GM21825 (cell line): Measurements from ENCODE around the gene CDK14.

Experiments
- ATAC-seq: cut with Tn5 transposase; IDR thresholded peaks from one replicate; pipeline ENCODE4 v1.9.1; 2021; ENCODE audit warnings: mild to moderate bottlenecking, moderate library complexity; ENCODE audit not compliant: unreplicated experiment

CDK14 gene

GRCh38 chr7:91079487-91079886, 483.4 kb downstream of the CDK14 start:
- ATAC-seq = no peak

- no peak for ATAC-seq
Measured at GRCh38 chr7:91080351-91080750, 484.2 kb downstream of the CDK14 start.

GRCh38 chr7:91082038-91082437, 485.9 kb downstream of the CDK14 start:
- no peak for ATAC-seq

GRCh38 chr7:91082852-91083495, 486.9 kb downstream of the CDK14 start:
- no peak for ATAC-seq

- no peak for ATAC-seq
Measured at GRCh38 chr7:91083855-91084644, 487.9 kb downstream of the CDK14 start.

GRCh38 chr7:91085175-91085574, 489.1 kb downstream of the CDK14 start:
- ATAC-seq = no peak

- no peak for ATAC-seq
Measured at GRCh38 chr7:91086200-91086599, 490.1 kb downstream of the CDK14 start.

- no peak for ATAC-seq
Measured at GRCh38 chr7:91088156-91088555, 492.0 kb downstream of the CDK14 start.

GRCh38 chr7:91088691-91089090, 492.6 kb downstream of the CDK14 start:
- ATAC-seq = no peak

- peak; percentile 56 for ATAC-seq
Measured at GRCh38 chr7:91089382-91089963, 493.4 kb downstream of the CDK14 start.

GRCh38 chr7:91090684-91091083, 494.6 kb downstream of the CDK14 start:
- no peak for ATAC-seq

- ATAC-seq = no peak
Measured at GRCh38 chr7:91091631-91092030, 495.5 kb downstream of the CDK14 start.

GRCh38 chr7:91093181-91093580, 497.1 kb downstream of the CDK14 start:
- ATAC-seq = no peak

- no peak for ATAC-seq
Measured at GRCh38 chr7:91098566-91098965, 502.4 kb downstream of the CDK14 start.

GRCh38 chr7:91103363-91103762, 507.2 kb downstream of the CDK14 start:
- ATAC-seq = no peak

- ATAC-seq = no peak
Measured at GRCh38 chr7:91107460-91107859, 511.3 kb downstream of the CDK14 start.

GRCh38 chr7:91109200-91109599, 513.1 kb downstream of the CDK14 start:
- no peak for ATAC-seq

- ATAC-seq = no peak
Measured at GRCh38 chr7:91112902-91113341, 516.8 kb downstream of the CDK14 start.

GRCh38 chr7:91114232-91114631, 518.1 kb downstream of the CDK14 start:
- ATAC-seq = no peak

- no peak for ATAC-seq
Measured at GRCh38 chr7:91126762-91127161, 530.6 kb downstream of the CDK14 start.

GRCh38 chr7:91127325-91127724, 531.2 kb downstream of the CDK14 start:
- no peak for ATAC-seq

GRCh38 chr7:91127959-91128358, 531.8 kb downstream of the CDK14 start:
- no peak for ATAC-seq
